Stimulated activated CD4-positive, alpha-beta T cell treated with anti-CD3 and anti-CD28 coated beads, Interleukin-15, amount 100 ng/mL, for 1 hour (primary cell): ENCODE measurements around the gene FYB1.
"Not testable (repeated sequence)": the region's sequence is repeated elsewhere in the genome, so short reads cannot be mapped to it uniquely, and the experiment has no call there.

Source experiments
- DNase-seq, 2 donors: peaks; one replicate each; pipeline ENCODE4 v3.0.0-alpha.2; 2020; ENCODE audit warnings: low read depth in 1 of 2, low spot score in 1 of 2

The FYB1 gene

DNA sequence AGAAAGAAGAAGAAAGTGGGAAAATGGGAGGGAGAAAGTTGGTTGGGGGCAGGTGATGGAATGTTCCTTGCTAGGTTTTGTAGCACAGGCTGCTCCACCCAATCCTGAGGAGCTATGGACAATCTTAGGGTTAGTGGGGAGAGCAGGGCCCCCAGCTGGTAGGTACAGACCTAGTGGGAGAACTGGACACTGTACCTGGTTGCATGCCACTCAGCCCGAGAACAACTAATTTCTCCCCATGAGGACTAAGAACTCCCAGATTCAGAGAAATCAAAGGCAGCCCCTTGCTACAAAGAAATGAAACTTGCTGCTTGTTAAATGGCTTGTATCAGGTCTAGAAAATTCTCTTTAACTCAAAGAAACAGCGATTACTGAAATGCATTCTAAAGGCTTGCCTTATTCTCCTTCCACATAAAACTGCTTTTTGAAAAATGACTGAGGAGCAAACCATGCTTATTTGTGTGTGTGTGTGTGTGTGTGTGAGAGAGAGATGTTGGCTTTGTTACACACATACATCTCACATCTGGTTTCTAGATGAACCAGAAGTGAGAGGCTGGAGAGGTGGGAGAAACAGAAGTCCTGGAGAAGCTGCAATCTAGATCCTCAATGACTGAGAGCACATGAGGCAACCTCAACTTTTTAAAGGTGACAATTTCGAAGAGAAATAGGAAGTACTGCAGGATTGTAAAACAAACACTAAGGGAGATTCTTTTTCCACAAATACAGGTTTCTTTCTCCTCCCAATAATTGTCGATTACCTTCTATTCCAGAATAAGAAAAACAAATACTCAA is 28.9 kb downstream of the FYB1 start:
- DNase-seq = no peak

- DNase-seq = no peak
These were observed 29.9 kb downstream of the FYB1 start for GRCh38 chr5:39189292-39189955.

GRCh38 chr5:39187831-39188731 is 31.3 kb downstream of the FYB1 start:
- no peak for DNase-seq

DNA sequence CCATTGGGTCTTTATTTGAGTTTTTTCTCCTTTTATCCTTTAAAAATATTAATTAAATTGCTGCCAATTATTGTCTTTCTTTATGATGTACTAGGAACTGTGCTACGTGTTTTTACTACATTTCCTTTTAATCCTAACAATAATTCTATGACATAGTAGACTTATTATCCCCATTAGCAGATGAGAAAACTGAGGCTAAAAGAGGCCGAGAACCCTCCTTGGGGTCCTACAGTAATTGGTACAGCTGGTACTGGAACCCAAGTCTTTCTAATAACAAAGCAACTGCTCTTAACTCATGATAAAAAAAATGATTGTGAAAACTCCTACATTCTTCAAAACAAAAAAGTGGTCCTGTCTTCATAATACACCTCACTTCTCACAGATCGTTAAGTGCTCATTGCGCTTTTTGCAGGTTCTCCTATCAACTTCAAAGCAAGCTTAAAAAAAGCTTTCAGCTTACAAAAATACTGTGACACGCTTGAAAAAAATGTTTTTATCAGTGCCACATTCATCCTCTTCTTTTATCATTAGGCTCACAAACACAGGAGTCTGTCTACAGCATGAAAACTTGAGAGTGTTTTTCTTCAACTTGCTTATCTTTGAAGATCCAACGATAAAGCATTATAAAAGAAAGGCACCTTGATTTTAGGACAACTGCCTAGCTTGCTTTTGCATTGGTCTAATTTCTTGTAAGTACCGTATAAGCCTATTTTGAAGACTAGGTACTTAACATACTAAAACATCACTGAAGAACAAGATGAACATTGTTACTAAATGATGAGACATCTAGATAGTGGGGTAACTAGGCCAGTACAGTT is 32.4 kb downstream of the FYB1 start:
- no peak for DNase-seq

- DNase-seq = no peak
These were observed 33.1 kb downstream of the FYB1 start for GRCh38 chr5:39186289-39186688.

GRCh38 chr5:39185761-39186160 is 33.6 kb downstream of the FYB1 start:
- DNase-seq = no peak

- DNase-seq = not testable (repeated sequence)
These were observed 39.8 kb downstream of the FYB1 start for GRCh38 chr5:39179561-39179960.

DNA sequence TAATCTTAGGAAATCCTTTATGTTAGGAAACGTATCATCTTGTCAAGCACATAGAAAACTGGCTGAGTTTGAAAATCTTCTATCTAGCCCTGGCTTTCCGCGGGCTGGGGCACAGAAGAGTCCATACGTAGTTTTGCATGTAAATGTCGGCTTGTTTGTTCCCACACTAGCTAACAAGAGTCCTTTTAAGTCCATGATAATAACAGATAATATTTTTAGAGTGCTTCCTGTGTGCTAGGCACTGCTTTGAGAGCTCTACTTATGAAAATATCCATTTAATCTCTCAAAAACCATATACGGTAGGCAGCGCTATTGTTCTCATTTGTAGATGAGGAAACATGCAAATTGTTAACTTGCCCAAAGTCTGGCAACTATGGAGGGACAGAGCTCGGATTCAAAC is 40.5 kb downstream of the FYB1 start:
- DNase-seq = no peak

DNA sequence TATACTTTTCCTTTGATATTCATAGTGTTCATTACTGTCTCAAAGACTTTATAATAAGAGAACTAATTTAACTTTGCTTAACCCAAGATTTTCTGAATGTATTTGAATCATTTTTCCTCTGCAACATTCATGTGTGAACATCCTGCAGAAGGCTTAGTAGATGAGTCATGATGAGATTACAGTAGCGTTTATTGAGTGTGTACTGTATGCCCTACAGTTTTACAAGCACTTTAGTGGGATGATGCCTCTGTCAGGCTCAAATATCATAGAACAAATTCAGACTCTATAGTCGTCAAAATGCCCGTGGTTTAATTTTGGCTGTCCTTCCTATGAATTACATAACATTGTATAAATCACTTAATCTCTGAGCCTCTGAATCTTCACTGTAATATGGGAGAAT is 41.2 kb downstream of the FYB1 start:
- DNase-seq = no peak

DNA sequence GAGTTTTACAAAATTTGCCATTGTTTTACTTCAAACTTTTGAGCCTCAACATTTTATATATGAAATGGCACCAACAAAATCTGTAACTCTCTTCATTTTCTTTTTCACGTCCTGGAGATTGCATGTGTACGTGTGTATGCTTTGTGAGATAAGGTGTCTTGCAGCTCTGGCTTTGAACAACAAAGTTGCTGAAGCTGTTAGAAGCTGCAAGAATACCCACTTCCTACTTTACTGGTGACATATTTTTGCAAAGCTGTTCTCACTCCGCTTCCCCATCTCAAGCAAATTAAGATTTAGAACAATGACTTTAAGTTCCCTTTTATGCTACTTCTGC is 41.8 kb downstream of the FYB1 start:
- no peak for DNase-seq

GRCh38 chr5:39176759-39177630 is 42.4 kb downstream of the FYB1 start:
- no peak for DNase-seq

- DNase-seq = no peak
These were observed 43.9 kb downstream of the FYB1 start for GRCh38 chr5:39175273-39175955.

- DNase-seq = no peak
These were observed 46.3 kb downstream of the FYB1 start for GRCh38 chr5:39173069-39173468.

DNA sequence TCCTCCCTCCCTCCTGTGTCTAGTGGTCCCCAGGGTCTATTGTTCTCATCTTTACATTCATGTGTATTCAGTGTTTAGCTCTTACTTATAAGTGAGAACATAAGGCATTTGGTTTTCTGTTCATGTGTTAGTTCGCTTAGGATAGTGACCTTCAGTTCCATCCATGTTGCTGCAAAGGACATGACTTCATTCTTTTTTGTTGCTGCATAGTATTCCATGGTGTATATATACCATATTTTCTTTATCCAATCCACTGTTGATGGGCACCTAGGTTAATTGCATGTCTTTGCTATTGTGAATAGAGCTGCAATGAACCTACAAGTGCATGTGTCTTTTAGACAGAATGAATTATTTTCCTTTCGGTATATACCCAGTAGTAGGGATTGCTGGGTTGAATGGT is 46.8 kb downstream of the FYB1 start:
- DNase-seq = no peak

DNA sequence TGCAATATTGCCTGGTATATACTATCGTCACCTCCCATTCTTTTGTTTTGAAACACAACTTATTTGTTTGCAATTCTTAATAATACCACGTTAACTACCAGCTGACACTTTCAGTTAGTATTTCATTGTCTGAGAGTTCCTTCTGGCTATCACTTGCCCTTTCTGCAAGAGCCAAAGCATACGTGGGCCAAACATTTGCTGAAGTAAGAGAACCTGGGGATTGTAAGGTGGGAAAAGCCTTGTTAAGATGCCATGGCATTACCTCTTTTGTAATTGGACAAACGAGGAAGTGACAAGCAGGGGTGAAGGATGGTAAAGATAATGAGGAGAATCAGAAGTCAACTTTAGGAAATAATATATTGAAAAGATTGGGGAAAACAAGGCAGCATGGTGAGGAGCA is 47.7 kb downstream of the FYB1 start:
- no peak for DNase-seq

- DNase-seq = no peak
These were observed 50.3 kb downstream of the FYB1 start for GRCh38 chr5:39169081-39169480.

DNA sequence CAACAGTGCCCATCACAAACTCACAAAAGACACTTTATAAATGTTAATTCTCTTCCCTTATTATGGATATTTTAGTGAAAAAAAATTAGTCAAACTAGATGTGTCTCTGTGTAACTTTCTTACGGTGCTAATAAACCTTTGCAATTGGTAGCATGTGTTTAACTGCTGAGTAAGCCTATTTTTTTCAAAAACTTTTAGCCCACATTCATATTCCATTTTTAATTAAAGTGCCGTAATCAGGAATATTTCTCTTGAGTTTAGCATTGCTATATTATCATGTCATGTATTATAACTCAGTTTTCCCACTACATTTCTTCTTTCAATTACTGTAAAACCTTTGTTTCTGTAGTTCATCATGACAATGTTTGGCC is 51.4 kb downstream of the FYB1 start:
- no peak for DNase-seq

- no peak for DNase-seq
These were observed 52.0 kb downstream of the FYB1 start for GRCh38 chr5:39167141-39167971.
